ENCODE results near the gene MAST3.

GRCh38 chr19:18119717-18120105 lies 22.1 kb downstream of the MAST3 start:
- TF ChIP-seq CTCF (IDR thresholded peaks at IDR 0.05; ENCODE audit: insufficient read depth, low read length, poor library complexity, severe bottlenecking) = no peak
- no peak for TF ChIP-seq EZH2phosphoT487 (conservative IDR thresholded peaks at IDR 0.05; ENCODE audit: low read length)

Measured in SU-DHL-6 (cell line).